H1 (cell line): ENCODE results near the gene STPG1. TPM values are rescaled to one million over a fixed set of nuclear protein-coding genes. Genes with fewer than 3 reads are reported as not detected.

Experiments
- CTCF ChIA-PET: fragments of 300-600 bp; sonication (Branson Sonifier 250); formaldehyde crosslinking; loops from one replicate; lab custom pipeline; 2021; ENCODE audit not compliant: partially characterized antibody; lab: Charles Lee
- POLR2A ChIA-PET: fragments of 300-600 bp; sonication (Branson Sonifier 250); formaldehyde crosslinking; loops from one replicate; lab custom pipeline; 2021; ENCODE audit warnings: inconsistent platforms; ENCODE audit not compliant: partially characterized antibody; lab: Charles Lee
- DNase-seq, 2 experiments: peaks; one replicate each; pipeline versions ENCODE4 v3.0.0 to v3.0.0-alpha.2; 2010 to 2022; ENCODE audit warnings: low spot score in 2 of 2, low read depth in 1 of 2, mixed read lengths in 1 of 2
- FAIRE-seq: peaks from 2 replicates; lab custom pipeline; 2011; peaks lifted over from hg19 to GRCh38; lab: Jason Lieb, UNC
- H2AFZ ChIP-seq: 2 replicates; pipeline ENCODE4 v1.8.1; 2012; ENCODE audit warnings: low read length, inconsistent platforms
- H2AK5ac ChIP-seq: 2 replicates; pipeline ENCODE4 v1.6.1; 2013; ENCODE audit warnings: low read depth, low read length
- H2BK120ac ChIP-seq: replicated peaks from 2 replicates; pipeline ENCODE3; 2013; ENCODE audit warnings: low read depth, low read length, inconsistent platforms
- H2BK12ac ChIP-seq: 2 replicates; pipeline ENCODE4 v1.6.1; 2013; ENCODE audit warnings: low read depth, low read length
- H2BK15ac ChIP-seq: 2 replicates; pipeline ENCODE4 v1.6.1; 2013; ENCODE audit warnings: low read length
- H2BK20ac ChIP-seq: 2 replicates; pipeline ENCODE4 v1.6.1; 2013; ENCODE audit warnings: low read length
- H2BK5ac ChIP-seq: 2 replicates; pipeline ENCODE4 v1.6.1; 2013; ENCODE audit warnings: low read depth, low read length
- H3K14ac ChIP-seq: 2 replicates; pipeline ENCODE4 v1.6.1; 2013; ENCODE audit warnings: inconsistent platforms; ENCODE audit not compliant: insufficient read length
- H3K18ac ChIP-seq: 2 replicates; pipeline ENCODE4 v1.6.1; 2013; ENCODE audit warnings: low read length; ENCODE audit errors: extremely low read depth
- H3K23ac ChIP-seq: 2 replicates; pipeline ENCODE4 v1.6.1; 2013; ENCODE audit warnings: inconsistent platforms; ENCODE audit not compliant: insufficient read length
- H3K23me2 ChIP-seq: 2 replicates; pipeline ENCODE4 v1.6.1; 2013; ENCODE audit warnings: low read depth, low read length
- H3K27ac ChIP-seq: 2 replicates; pipeline ENCODE4 v1.6.1; 2011; ENCODE audit warnings: low read depth, low read length, inconsistent platforms
- H3K27me3 ChIP-seq, 4 experiments: replicated peaks in 1 of 4; 1 replicate in 1 of 4; 2 replicates in 3 of 4; pipeline versions ENCODE4 v1.6.1 to v1.8.1; 2011 to 2013; ENCODE audit warnings: low read length in 3 of 4, mild to moderate bottlenecking in 3 of 4, inconsistent platforms in 2 of 4, mixed read lengths in 2 of 4, moderate library complexity in 1 of 4; ENCODE audit not compliant: control insufficient read depth in 3 of 4, insufficient read depth in 3 of 4; ENCODE audit errors: extremely low read depth in 1 of 4
- H3K36me3 ChIP-seq, 4 experiments: 2 replicates each; pipeline versions ENCODE4 v1.6.1 to v1.8.1; 2011 to 2013; ENCODE audit warnings: mild to moderate bottlenecking in 4 of 4, low read length in 3 of 4, moderate library complexity in 2 of 4, control low read depth in 1 of 4, inconsistent platforms in 1 of 4; ENCODE audit not compliant: insufficient read depth in 4 of 4, control insufficient read depth in 2 of 4
- H3K4ac ChIP-seq: replicated peaks from 2 replicates; pipeline ENCODE3; 2013; ENCODE audit warnings: low read length, low read depth, mixed read lengths, inconsistent platforms; ENCODE audit not compliant: insufficient read length
- H3K4me1 ChIP-seq, 4 experiments: replicated peaks in 1 of 4; 1 replicate in 1 of 4; 2 replicates in 3 of 4; pipeline versions ENCODE4 v1.6.1 to v1.8.1; 2011 to 2013; ENCODE audit warnings: low read length in 3 of 4, inconsistent platforms in 2 of 4, mixed read lengths in 1 of 4; ENCODE audit not compliant: insufficient read depth in 4 of 4, control insufficient read depth in 3 of 4
- H3K4me2 ChIP-seq, 2 experiments: 2 replicates each; pipeline versions ENCODE4 v1.6.1 to v1.8.1; 2011 to 2013; ENCODE audit warnings: low read depth in 2 of 2, low read length in 2 of 2, control low read depth in 1 of 2, inconsistent platforms in 1 of 2, mild to moderate bottlenecking in 1 of 2; ENCODE audit not compliant: insufficient read depth in 1 of 2
- H3K4me3 ChIP-seq, 4 experiments: fragments of 200-600, 300-600 bp in 1 of 4; sonication (generic), shearing (Covaris generic), sonication (Bioruptor Twin) in 1 of 4; 2 replicates each; pipeline versions ENCODE4 v1.5.1 to v1.8.1; 2011 to 2016; ENCODE audit warnings: low read length in 4 of 4, low read depth in 3 of 4, control low read depth in 2 of 4, inconsistent platforms in 2 of 4, mild to moderate bottlenecking in 2 of 4, mixed read lengths in 1 of 4, moderate library complexity in 1 of 4; ENCODE audit not compliant: insufficient read depth in 2 of 4; ENCODE audit errors: extremely low read depth in 1 of 4
- H3K56ac ChIP-seq: replicated peaks from 2 replicates; pipeline ENCODE3; 2013; ENCODE audit warnings: low read depth, mild to moderate bottlenecking, mixed read lengths, low read length, inconsistent platforms; ENCODE audit not compliant: insufficient read length
- H3K79me1 ChIP-seq: 2 replicates; pipeline ENCODE4 v1.6.1; 2013; ENCODE audit warnings: low read depth, low read length, control low read depth
- H3K79me2 ChIP-seq, 2 experiments: 2 replicates each; pipeline versions ENCODE4 v1.6.1 to v1.8.1; 2012 to 2013; ENCODE audit warnings: low read length in 2 of 2, mild to moderate bottlenecking in 2 of 2, inconsistent platforms in 1 of 2; ENCODE audit not compliant: insufficient read depth in 2 of 2, control insufficient read depth in 1 of 2
- H3K9ac ChIP-seq, 4 experiments: replicated peaks in 1 of 4; 1 replicate in 1 of 4; 2 replicates in 3 of 4; pipeline versions ENCODE4 v1.6.1 to v1.8.1; 2011 to 2013; ENCODE audit warnings: low read depth in 3 of 4, low read length in 3 of 4, control low read depth in 2 of 4, mild to moderate bottlenecking in 2 of 4, moderate library complexity in 2 of 4, inconsistent platforms in 1 of 4; ENCODE audit errors: extremely low read depth in 1 of 4
- H3K9me3 ChIP-seq, 2 experiments: 2 replicates each; pipeline versions ENCODE4 v1.6.1 to v1.8.1; 2012 to 2013; ENCODE audit warnings: mild to moderate bottlenecking in 2 of 2, moderate library complexity in 2 of 2, control low read depth in 1 of 2, inconsistent platforms in 1 of 2, low read depth in 1 of 2, low read length in 1 of 2, mixed read lengths in 1 of 2; ENCODE audit not compliant: insufficient read depth in 2 of 2
- H4K20me1 ChIP-seq, 2 experiments: replicated peaks in 1 of 2; 2 replicates each; pipeline versions ENCODE3 to v1.8.1; 2011 to 2013; ENCODE audit warnings: inconsistent platforms in 2 of 2, low read length in 2 of 2, mild to moderate bottlenecking in 1 of 2; ENCODE audit not compliant: insufficient read depth in 2 of 2, control insufficient read depth in 1 of 2
- H4K5ac ChIP-seq: 2 replicates; pipeline ENCODE4 v1.6.1; 2013; ENCODE audit warnings: low read length, low read depth, mixed read lengths, inconsistent platforms; ENCODE audit not compliant: insufficient read length
- H4K8ac ChIP-seq: 2 replicates; pipeline ENCODE4 v1.8.0; 2013; ENCODE audit warnings: mild to moderate bottlenecking, moderate library complexity, low read length, inconsistent platforms; ENCODE audit not compliant: insufficient read depth; ENCODE audit errors: extremely low read depth
- H4K91ac ChIP-seq: replicated peaks from 2 replicates; pipeline ENCODE3; 2013; ENCODE audit warnings: low read length, mixed read lengths, inconsistent platforms; ENCODE audit not compliant: insufficient read length
- ASH2L ChIP-seq: fragments of 200-600, 300-600 bp; sonication (generic); IDR thresholded peaks from one replicate; pipeline ENCODE4 v1.7.1; 2017; ENCODE audit warnings: low read length
- BCL11A ChIP-seq, 2 experiments: IDR thresholded peaks; one replicate each; pipeline ENCODE4 v1.6.1; 2011; ENCODE audit warnings: low read depth in 2 of 2, low read length in 2 of 2, mild to moderate bottlenecking in 2 of 2
- BRCA1 ChIP-seq: IDR thresholded peaks from 2 replicates; pipeline ENCODE4 v1.6.1; 2012; ENCODE audit warnings: low read depth, low read length, improper control_type of control experiment
- CHD2 ChIP-seq: IDR thresholded peaks from 2 replicates; pipeline ENCODE4 v1.6.1; 2012; ENCODE audit warnings: low read length, improper control_type of control experiment
- EGR1 ChIP-seq: IDR thresholded peaks from 2 replicates; pipeline ENCODE4 v1.6.1; 2011; ENCODE audit warnings: low read depth, low read length, borderline replicate concordance
- EP300 ChIP-seq, 2 experiments: IDR thresholded peaks; 1 replicate in 1 of 2; 2 replicates in 1 of 2; pipeline ENCODE4 v1.6.1; 2011 to 2012; ENCODE audit warnings: low read depth in 2 of 2, low read length in 2 of 2, mild to moderate bottlenecking in 2 of 2, borderline replicate concordance in 1 of 2, inconsistent platforms in 1 of 2, moderate library complexity in 1 of 2
- EZH2 ChIP-seq: fragments of 200-600 bp; sonication (generic); IDR thresholded peaks from 2 replicates; pipeline ENCODE4 v1.7.1; 2012; ENCODE audit warnings: low read depth, mild to moderate bottlenecking, moderate library complexity, low read length, inconsistent platforms; ENCODE audit not compliant: severe bottlenecking
- GTF2F1 ChIP-seq: IDR thresholded peaks from 2 replicates; pipeline ENCODE4 v1.6.1; 2012; ENCODE audit warnings: low read depth, low read length, improper control_type of control experiment, borderline replicate concordance
- SP4 ChIP-seq: IDR thresholded peaks from 2 replicates; pipeline ENCODE4 v1.6.1; 2012; ENCODE audit warnings: low read length, inconsistent platforms
- TAF7 ChIP-seq: optimal IDR thresholded peaks from 2 replicates; pipeline ENCODE3; 2011; ENCODE audit warnings: low read depth, mild to moderate bottlenecking, inconsistent platforms, low read length, moderate library complexity, borderline replicate concordance
- TEAD4 ChIP-seq: IDR thresholded peaks from 2 replicates; pipeline ENCODE4 v1.6.1; 2012; ENCODE audit warnings: low read depth, low read length, inconsistent platforms, mixed read lengths
- YY1 ChIP-seq: IDR thresholded peaks from 2 replicates; pipeline ENCODE4 v1.6.1; 2011; ENCODE audit warnings: low read depth, mild to moderate bottlenecking, low read length
- WGBS, 2 experiments: shearing (Covaris generic) in 1 of 2; methylation state at CpG; one replicate each; pipeline versions ENCODE4 v1.1.6 to v1.1.7; 2013 to 2015; ENCODE audit warnings: low lambda C conversion rate in 2 of 2, mixed read lengths in 2 of 2, inconsistent platforms in 1 of 2, low coverage in 1 of 2, missing lambda C conversion rate in 1 of 2; ENCODE audit not compliant: insufficient replicate concordance in 2 of 2, insufficient coverage in 1 of 2, insufficient read length in 1 of 2; ENCODE audit errors: extremely low coverage in 1 of 2, missing lambda C conversion rate in 1 of 2; 5-methylcytosine and 5-hydroxymethylcytosine counted together
- polyA plus RNA-seq, 7 experiments: library from polyadenylated mRNA; depleted of rRNA in 3 of 7; stranded (reverse) in 5 of 7; unstranded in 2 of 7; fragments of >200 nt in 5 of 7; fragments of 200-250 nt in 2 of 7; gene quantifications; 1 replicate in 5 of 7; 2 replicates in 1 of 7; 4 replicates in 1 of 7; pipeline versions ENCODE4 v1.2.1 to v1.2.3, GENCODE V29; 2011 to 2013; ENCODE audit warnings: missing spikeins in 2 of 7, mixed read lengths in 2 of 7
- total RNA-seq: library from RNA; stranded (reverse); fragmentation: NEBNext Ultra II Directional; extraction: Animal tissue kit (Norgen Biotek cat#: 25700); gene quantifications from 2 replicates; pipeline ENCODE4 v1.2.1, GENCODE V29; 2021
- TF ChIP-seq, protein P1 (sequence below): IDR thresholded peaks from 2 replicates; pipeline ENCODE4 v1.6.1; 2012; ENCODE audit warnings: inconsistent platforms

STPG1 gene
- total and polyA plus RNA-seq, 2 of the 8 experiments (the other 6 are each of a cell fraction or from before 2014, with no cell fraction given) = 10.3 to 11.2 TPM

DNA sequence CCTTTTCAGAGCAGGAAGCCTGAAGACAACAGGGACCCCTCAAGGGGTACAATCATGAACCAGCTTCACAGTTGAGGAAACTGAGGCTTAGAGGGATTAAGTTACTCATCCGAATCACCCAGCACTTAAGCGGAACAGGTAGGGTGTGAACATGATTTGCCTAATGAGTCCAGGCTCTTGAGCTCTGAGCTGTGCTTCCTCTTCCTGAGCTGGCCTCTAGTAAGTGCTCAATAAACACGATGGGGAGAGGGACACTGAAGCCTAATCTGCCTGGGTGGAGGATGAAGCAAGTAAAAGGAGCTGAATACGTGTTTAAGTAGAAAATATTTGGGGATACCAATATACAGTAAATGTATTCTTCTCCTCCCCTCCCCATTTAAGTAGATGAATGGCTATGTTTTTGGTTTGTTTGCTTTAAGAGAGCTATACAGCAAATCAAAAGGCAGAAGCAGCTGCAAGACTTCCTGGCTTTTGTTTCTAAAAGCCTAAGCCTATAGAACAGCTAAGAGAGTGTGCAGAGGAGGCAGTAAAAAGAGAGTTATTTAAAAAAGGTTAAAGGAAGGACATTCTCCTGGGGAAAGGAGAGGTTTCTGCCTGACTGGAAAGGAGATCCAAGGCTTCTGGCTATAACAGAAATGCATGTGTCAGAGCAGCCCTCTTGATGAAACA is 20.5 kb downstream of the STPG1 start:
- no peak overlapping the region for H3K56ac ChIP-seq
- no peak overlapping the region for H3K18ac ChIP-seq
- no peak overlapping the region for H4K5ac ChIP-seq
- H3K4me2 ChIP-seq = no peak overlapping the region
- H3K27ac ChIP-seq = no peak overlapping the region; the same call in 1 of the 2 replicates
- no peak overlapping the region for H3K14ac ChIP-seq
- no peaks in the 10 kb centered on the region for H3K27me3 ChIP-seq
- no peak overlapping the region for H2BK5ac ChIP-seq
- H3K36me3 ChIP-seq = no peaks in the 10 kb centered on the region
- no peak overlapping the region for H3K23ac ChIP-seq
- CTCF ChIA-PET = interaction anchor here (0.6 to 8.4 kb wide), 43 partner anchors 9 to 309 kb away, joined by 3 to 465 read pairs (median 5); partner anchors contain the start of genes IFNLR1, NIPAL3 and STPG1
- no peaks in the 10 kb centered on the region for H3K79me2 ChIP-seq
- H3K9me3 ChIP-seq = no peaks in the 10 kb centered on the region
- no peak overlapping the region for H3K4ac ChIP-seq
- no peak overlapping the region for H3K4me3 ChIP-seq
- WGBS, 2 experiments = 69% methylated on average over 4 of the region's 4 CpGs; no CpG with 5 or more reads in 1 of the 2 experiments
- no peak overlapping the region for H3K9ac ChIP-seq
- no peak overlapping the region for H2BK12ac ChIP-seq
- H4K20me1 ChIP-seq = no peaks in the 10 kb centered on the region
- DNase-seq (peak in 1 of 2 experiments; percentile 42), FAIRE-seq (no peak)
- no peak overlapping the region for H4K91ac ChIP-seq
- no peak overlapping the region for H2AK5ac ChIP-seq
- no peak overlapping the region for H2BK20ac ChIP-seq
- H2BK15ac ChIP-seq = no peak overlapping the region
- no peaks in the 10 kb centered on the region for H3K23me2 ChIP-seq
- no peak overlapping the region for H4K8ac ChIP-seq
- POLR2A ChIA-PET = interaction anchor here (0.8 to 1.5 kb wide), 3 partner anchors 16 to 242 kb away, joined by 3 to 5 read pairs (median 4); no protein-coding TSS in a partner anchor
- no peaks in the 10 kb centered on the region for H3K79me1 ChIP-seq
- H2BK120ac ChIP-seq = no peak overlapping the region
- H2AFZ ChIP-seq = no peak overlapping the region
- H3K4me1 ChIP-seq = peaks cover 0 to 2% (median 0%) of the 10 kb centered on the region in 4 experiments; a peak in 4 of 7 replicates
- TF ChIP-seq SP4 (no peak), EP300 (IDR thresholded peaks at IDR 0.05; ENCODE audit: borderline replicate concordance in 1 of 2, low read depth in 2 of 2, low read length in 2 of 2) (no peak), TEAD4 (no peak), TAF7 (no peak), YY1 (no peak), BCL11A (IDR thresholded peaks at IDR 0.05; ENCODE audit: low read depth in 2 of 2, low read length in 2 of 2) (no peak), EGR1 (no peak), CHD2 (no peak), BRCA1 (no peak), ASH2L (no peak), GTF2F1 (no peak), EZH2 (no peak)
- TF ChIP-seq, protein P1, sequence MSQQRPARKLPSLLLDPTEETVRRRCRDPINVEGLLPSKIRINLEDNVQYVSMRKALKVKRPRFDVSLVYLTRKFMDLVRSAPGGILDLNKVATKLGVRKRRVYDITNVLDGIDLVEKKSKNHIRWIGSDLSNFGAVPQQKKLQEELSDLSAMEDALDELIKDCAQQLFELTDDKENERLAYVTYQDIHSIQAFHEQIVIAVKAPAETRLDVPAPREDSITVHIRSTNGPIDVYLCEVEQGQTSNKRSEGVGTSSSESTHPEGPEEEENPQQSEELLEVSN = no peak
